Glutamatergic neuron (in vitro differentiated cells): Measurements from ENCODE around the gene HID1. TPM values are rescaled to one million over a fixed set of nuclear protein-coding genes. Genes with fewer than 3 reads are reported as not detected.

Experiments used
- DNase-seq: peaks from one replicate; pipeline ENCODE4 v3.0.0; 2022
- H3K27ac Mint-ChIP-seq: one replicate; pipeline ENCODE4 v1.8.0; 2020; ENCODE audit warnings: mild to moderate bottlenecking, mixed read lengths, inconsistent platforms; ENCODE audit not compliant: unreplicated experiment
- H3K27me3 Mint-ChIP-seq: one replicate; pipeline ENCODE4 v1.8.0; 2020; ENCODE audit warnings: mild to moderate bottlenecking, moderate library complexity, mixed read lengths, inconsistent platforms; ENCODE audit not compliant: unreplicated experiment
- H3K36me3 Mint-ChIP-seq: one replicate; pipeline ENCODE4 v1.8.0; 2020; ENCODE audit warnings: mild to moderate bottlenecking, mixed read lengths, inconsistent platforms; ENCODE audit not compliant: unreplicated experiment
- H3K4me1 Mint-ChIP-seq: one replicate; pipeline ENCODE4 v1.8.0; 2020; ENCODE audit warnings: mild to moderate bottlenecking, low read depth, mixed read lengths, inconsistent platforms; ENCODE audit not compliant: unreplicated experiment
- H3K4me3 Mint-ChIP-seq: one replicate; pipeline ENCODE4 v1.8.0; 2020; ENCODE audit warnings: mild to moderate bottlenecking, mixed read lengths, inconsistent platforms; ENCODE audit not compliant: unreplicated experiment
- H3K9me3 Mint-ChIP-seq: one replicate; pipeline ENCODE4 v1.8.0; 2020; ENCODE audit warnings: mild to moderate bottlenecking, moderate library complexity, mixed read lengths, inconsistent platforms; ENCODE audit not compliant: unreplicated experiment
- total RNA-seq: library from RNA; stranded (reverse); fragmentation: NEBNext Ultra II Directional; extraction: Animal tissue kit (Norgen Biotek cat#: 25700); gene quantifications from one replicate; pipeline ENCODE4 v1.2.1, GENCODE V29; 2021; ENCODE audit not compliant: unreplicated experiment
- TF ChIP-seq, protein P1 (sequence below): fragments of 200-600 bp; sonication (generic); IDR thresholded peaks from one replicate; pipeline ENCODE4 v1.5.0; 2021; ENCODE audit not compliant: partially characterized antibody, unreplicated experiment

The HID1 gene
- total RNA-seq, 1 donor from 2014 or later = 106 TPM

DNA sequence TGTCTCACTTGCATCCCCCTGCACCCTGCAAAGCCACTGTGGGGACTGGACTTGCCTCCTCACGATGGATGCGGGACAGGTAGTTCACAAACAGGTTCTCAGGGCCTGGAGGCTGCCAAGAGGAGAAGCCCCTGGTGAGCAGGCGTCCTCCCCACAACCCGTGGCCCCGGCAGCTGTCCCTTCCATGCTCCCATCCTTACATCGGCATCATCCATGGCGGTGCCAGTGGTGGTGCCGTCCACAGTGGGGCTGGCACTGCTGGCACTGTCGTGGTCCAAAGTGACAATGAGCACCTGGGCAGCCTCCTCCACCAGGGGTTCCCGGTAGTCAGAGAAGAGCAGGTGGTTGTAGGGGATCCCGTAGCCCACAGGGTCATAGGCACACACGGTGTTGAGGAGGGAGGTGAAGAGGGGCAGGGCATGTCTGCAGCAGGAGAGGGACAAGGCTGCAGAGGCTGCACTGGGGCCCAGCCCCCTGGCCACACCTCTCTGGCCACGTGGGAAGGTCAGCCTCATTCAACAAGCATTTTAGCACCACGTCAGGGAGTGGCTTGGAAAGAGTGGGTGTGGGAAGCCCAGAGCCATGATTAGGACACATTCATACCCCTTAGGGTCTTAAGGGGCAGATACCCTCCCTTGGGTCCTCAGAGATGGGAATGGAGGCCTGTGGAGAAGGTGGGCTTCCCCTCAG, 12.6 kb downstream of the HID1 start:
- Mint-ChIP-seq H3K9me3 (peaks cover 3% of the 10 kb centered on the region), H3K4me3 (no peak overlapping the region), H3K36me3 (no peaks in the 10 kb centered on the region), H3K27me3 (peaks cover 5% of the 10 kb centered on the region), H3K4me1 (peaks cover 4% of the 10 kb centered on the region), H3K27ac (no peak overlapping the region)
- TF ChIP-seq, protein P1, sequence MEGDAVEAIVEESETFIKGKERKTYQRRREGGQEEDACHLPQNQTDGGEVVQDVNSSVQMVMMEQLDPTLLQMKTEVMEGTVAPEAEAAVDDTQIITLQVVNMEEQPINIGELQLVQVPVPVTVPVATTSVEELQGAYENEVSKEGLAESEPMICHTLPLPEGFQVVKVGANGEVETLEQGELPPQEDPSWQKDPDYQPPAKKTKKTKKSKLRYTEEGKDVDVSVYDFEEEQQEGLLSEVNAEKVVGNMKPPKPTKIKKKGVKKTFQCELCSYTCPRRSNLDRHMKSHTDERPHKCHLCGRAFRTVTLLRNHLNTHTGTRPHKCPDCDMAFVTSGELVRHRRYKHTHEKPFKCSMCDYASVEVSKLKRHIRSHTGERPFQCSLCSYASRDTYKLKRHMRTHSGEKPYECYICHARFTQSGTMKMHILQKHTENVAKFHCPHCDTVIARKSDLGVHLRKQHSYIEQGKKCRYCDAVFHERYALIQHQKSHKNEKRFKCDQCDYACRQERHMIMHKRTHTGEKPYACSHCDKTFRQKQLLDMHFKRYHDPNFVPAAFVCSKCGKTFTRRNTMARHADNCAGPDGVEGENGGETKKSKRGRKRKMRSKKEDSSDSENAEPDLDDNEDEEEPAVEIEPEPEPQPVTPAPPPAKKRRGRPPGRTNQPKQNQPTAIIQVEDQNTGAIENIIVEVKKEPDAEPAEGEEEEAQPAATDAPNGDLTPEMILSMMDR = no peak
- DNase-seq = no peak

DNA sequence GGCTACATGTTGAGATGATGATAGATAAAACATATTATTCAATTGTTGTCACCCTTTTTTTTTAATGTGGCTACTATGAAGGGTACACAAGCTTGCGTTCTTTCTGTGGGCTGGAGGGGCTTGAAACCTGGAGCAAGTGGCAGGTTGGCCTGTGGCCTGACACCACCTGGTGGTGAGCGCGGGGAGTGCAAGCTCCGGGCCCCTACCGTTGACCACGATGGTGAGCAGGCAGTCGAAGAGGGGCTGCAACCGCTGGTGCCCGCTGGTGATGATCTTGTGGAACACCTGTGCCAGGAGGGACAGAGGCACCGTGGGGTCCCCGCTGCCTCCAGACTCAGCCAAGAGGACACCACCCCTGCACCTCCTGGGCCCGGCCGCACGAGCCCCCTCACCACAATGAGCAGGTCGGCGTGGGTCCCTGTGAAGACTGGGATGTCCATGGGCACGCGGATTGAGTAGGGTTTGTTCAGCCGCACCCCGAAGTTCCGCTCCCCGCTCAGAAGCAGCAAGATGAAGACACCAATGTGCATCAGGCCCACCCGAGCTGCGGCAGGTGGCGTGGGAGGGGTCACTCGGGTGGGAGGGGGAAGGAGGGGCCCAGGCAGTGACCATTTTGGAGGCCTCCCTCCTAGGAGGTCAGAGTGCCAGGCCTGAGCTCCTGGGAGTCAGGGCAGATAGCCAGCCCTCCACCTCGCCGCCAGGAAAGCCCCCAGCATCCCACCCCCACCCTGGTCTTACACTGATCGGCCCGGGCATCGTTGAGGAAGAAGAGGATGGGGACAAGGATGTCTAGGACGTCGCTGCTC, 14.4 kb downstream of the HID1 start:
- Mint-ChIP-seq H3K36me3 (no peaks in the 10 kb centered on the region), H3K4me3 (no peak overlapping the region), H3K27me3 (peaks cover 10% of the 10 kb centered on the region), H3K9me3 (peaks cover 5% of the 10 kb centered on the region), H3K4me1 (peaks cover 4% of the 10 kb centered on the region), H3K27ac (no peak overlapping the region)
- peak; percentile 97 for DNase-seq
- TF ChIP-seq, protein P1 = peak; percentile 96

DNA sequence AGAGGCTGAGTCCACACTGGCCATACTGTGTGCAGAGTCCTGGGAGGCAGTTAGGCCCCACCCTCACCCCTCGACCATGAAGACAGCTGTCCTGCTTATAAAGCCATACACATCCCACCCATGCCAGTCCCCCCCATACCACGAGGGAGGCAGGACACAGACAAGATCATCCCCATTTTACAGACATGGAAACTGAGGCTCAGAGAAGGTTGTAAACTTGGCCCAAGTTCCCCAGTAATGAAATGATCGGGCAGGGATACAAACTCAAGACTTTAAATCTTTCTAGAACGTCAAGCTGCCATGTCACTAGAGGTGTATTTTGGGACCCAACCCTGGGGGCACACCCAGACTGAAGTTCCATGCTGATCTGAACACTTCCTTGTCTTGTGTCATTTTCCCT, 16.5 kb downstream of the HID1 start:
- H3K36me3 Mint-ChIP-seq = no peaks in the 10 kb centered on the region
- no peak overlapping the region for H3K27ac Mint-ChIP-seq
- peaks cover 12% of the 10 kb centered on the region for H3K27me3 Mint-ChIP-seq
- no peak overlapping the region for H3K4me3 Mint-ChIP-seq
- DNase-seq = no peak
- H3K9me3 Mint-ChIP-seq = peaks cover 5% of the 10 kb centered on the region
- peaks cover 2% of the 10 kb centered on the region for H3K4me1 Mint-ChIP-seq
- TF ChIP-seq, protein P1 = no peak

DNA sequence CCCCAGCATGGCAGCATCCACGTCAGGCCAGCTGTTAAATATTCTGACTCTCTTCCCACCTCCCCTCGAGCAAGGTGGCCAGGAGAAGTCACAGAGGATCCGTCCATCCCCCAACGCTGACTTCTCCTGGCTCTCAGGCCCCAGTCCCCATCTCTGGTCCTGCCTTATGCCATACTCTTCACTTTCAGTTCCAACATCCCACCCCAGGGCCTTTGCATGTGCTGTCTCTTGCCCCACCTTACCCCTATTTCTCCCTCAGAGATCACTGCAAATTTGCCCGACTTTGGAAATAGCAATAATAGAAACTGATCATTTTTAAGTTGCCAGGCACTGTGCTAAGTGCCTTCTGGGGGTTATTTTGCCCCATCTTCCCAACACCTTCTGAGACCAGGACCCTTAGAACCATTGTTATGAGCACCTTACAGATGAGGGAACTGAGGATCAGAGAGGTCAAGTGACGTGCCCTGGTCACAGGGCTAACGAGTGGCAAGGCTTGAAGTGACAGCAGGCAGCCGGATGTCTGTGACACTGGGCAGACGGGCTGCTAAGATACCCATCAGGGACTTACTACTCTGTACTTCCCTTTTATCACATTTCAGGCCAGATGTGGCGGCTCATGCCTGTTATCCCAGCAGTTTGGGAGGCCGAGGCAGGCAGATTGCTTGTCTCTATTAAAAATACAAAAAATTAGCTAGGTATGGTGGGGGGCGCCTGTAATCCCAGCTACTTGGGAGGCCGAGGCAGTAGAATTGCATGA, 17.7 kb downstream of the HID1 start:
- Mint-ChIP-seq H3K4me3 (no peak overlapping the region), H3K36me3 (no peaks in the 10 kb centered on the region)

More for the DNA sequence above, 17.7 kb downstream of the HID1 start:
- peaks cover 2% of the 10 kb centered on the region for H3K4me1 Mint-ChIP-seq
- TF ChIP-seq, protein P1 = no peak
- DNase-seq = no peak
- peaks cover 12% of the 10 kb centered on the region for H3K27me3 Mint-ChIP-seq
- H3K27ac Mint-ChIP-seq = no peak overlapping the region
- peaks cover 5% of the 10 kb centered on the region for H3K9me3 Mint-ChIP-seq
